HG03442 (cell line): ENCODE results near the gene LAMA2.

Source experiments
- ATAC-seq: cut with Tn5 transposase; IDR thresholded peaks from one replicate; pipeline ENCODE4 v1.9.1; 2021; ENCODE audit warnings: mild to moderate bottlenecking, moderate library complexity; ENCODE audit not compliant: unreplicated experiment

Gene LAMA2

GRCh38 chr6:129419324-129419723 is 536.4 kb downstream of the LAMA2 start:
- no peak for ATAC-seq

- ATAC-seq: no peak
These were observed 543.4 kb downstream of the LAMA2 start for GRCh38 chr6:129426343-129426742.

GRCh38 chr6:129429956-129430355 is 547.0 kb downstream of the LAMA2 start:
- no peak for ATAC-seq

- no peak for ATAC-seq
These were observed 549.8 kb downstream of the LAMA2 start for GRCh38 chr6:129432738-129433137.

GRCh38 chr6:129434091-129434490 is 551.2 kb downstream of the LAMA2 start:
- no peak for ATAC-seq

GRCh38 chr6:129440691-129441090 is 557.8 kb downstream of the LAMA2 start:
- no peak for ATAC-seq

- no peak for ATAC-seq
These were observed 561.7 kb downstream of the LAMA2 start for GRCh38 chr6:129444683-129445082.

- ATAC-seq: no peak
These were observed 563.6 kb downstream of the LAMA2 start for GRCh38 chr6:129446272-129447197.

- ATAC-seq: no peak
These were observed 564.2 kb downstream of the LAMA2 start for GRCh38 chr6:129447198-129447565.

- ATAC-seq: peak; percentile 100
These were observed 566.0 kb downstream of the LAMA2 start for GRCh38 chr6:129448965-129449364.

GRCh38 chr6:129451187-129451586 is 568.2 kb downstream of the LAMA2 start:
- ATAC-seq: no peak

GRCh38 chr6:129453073-129453472 is 570.1 kb downstream of the LAMA2 start:
- ATAC-seq: no peak

GRCh38 chr6:129454488-129454887 is 571.5 kb downstream of the LAMA2 start:
- no peak for ATAC-seq

GRCh38 chr6:129455126-129455769 is 572.3 kb downstream of the LAMA2 start:
- no peak for ATAC-seq

- no peak for ATAC-seq
These were observed 577.3 kb downstream of the LAMA2 start for GRCh38 chr6:129460221-129460620.

GRCh38 chr6:129469070-129469662 is 586.2 kb downstream of the LAMA2 start:
- ATAC-seq: peak; percentile 43

GRCh38 chr6:129472239-129472638 is 589.3 kb downstream of the LAMA2 start:
- no peak for ATAC-seq

GRCh38 chr6:129473546-129473945 is 590.6 kb downstream of the LAMA2 start:
- ATAC-seq: no peak

GRCh38 chr6:129475477-129476247 is 592.7 kb downstream of the LAMA2 start:
- no peak for ATAC-seq

GRCh38 chr6:129476248-129476564 is 593.3 kb downstream of the LAMA2 start:
- ATAC-seq: no peak

- ATAC-seq: no peak
These were observed 593.9 kb downstream of the LAMA2 start for GRCh38 chr6:129476810-129477209.
